Measurements from ENCODE around the gene PKP1.

PKP1 gene

GRCh38 chr1:201261771-201262547, 21.3 kb upstream of the PKP1 start:
- DNase-seq (ENCODE audit: low read depth) = no peak

DNA sequence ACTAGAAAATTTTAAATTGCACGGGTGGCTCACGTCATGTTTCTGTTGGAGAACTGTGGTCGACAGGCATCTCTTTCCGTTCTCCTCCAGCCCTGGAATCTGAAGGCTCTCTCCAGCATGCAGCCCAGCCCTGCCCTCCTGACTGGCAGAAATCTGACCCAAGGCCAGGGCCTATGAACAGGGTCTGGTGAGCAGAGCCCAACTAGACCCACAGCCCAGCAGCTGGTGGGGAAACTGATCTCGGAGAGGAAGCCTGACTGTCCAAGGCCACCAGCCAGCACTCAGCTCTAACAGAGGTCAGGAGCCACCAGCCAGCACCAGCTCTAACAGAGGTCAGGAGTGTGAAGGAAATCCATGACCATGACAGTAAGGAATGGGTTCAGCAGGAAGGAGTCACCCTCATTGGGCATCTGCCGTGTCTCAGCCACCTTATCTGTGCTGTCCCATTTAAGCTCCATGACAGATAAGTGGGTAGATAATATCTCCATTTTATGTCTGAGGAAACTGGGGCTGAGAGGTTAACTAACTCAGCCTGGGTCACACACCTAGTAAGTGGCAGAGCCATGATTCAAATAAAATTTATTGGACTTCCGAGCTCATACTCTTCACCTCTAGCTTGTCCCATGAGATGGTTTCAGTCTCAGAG, 20.2 kb upstream of the PKP1 start:
- peaks cover 8% of the 10 kb centered on the region for H3K4me1 ChIP-seq (ENCODE audit: control insufficient read depth, insufficient read depth, low read length)
- no peak overlapping the region for H3K4me3 ChIP-seq (ENCODE audit: low read length)
- no peaks in the 10 kb centered on the region for H3K36me3 ChIP-seq (ENCODE audit: control insufficient read depth, insufficient read depth, low read length, severe bottlenecking)
- no peak for DNase-seq (ENCODE audit: low read depth)
- H3K9me3 ChIP-seq (ENCODE audit: control insufficient read depth, low read length) = no peaks in the 10 kb centered on the region
- H3K9ac ChIP-seq (ENCODE audit: low read length) = no peak overlapping the region
- H3K27me3 ChIP-seq (replicated peaks; ENCODE audit: control insufficient read depth, insufficient read depth, low read length) = peaks cover 8% of the 10 kb centered on the region

More at GRCh38 chr1:201261771-201262547, 21.3 kb upstream of the PKP1 start:
- no peaks in the 10 kb centered on the region for H3K36me3 ChIP-seq (ENCODE audit: control insufficient read depth, insufficient read depth, low read length, severe bottlenecking)
- peaks cover 8% of the 10 kb centered on the region for H3K27me3 ChIP-seq (replicated peaks; ENCODE audit: control insufficient read depth, insufficient read depth, low read length)
- H3K9ac ChIP-seq (ENCODE audit: low read length) = no peak overlapping the region
- no peaks in the 10 kb centered on the region for H3K9me3 ChIP-seq (ENCODE audit: control insufficient read depth, low read length)
- no peak overlapping the region for H3K4me3 ChIP-seq (ENCODE audit: low read length)
- H3K4me1 ChIP-seq (ENCODE audit: control insufficient read depth, insufficient read depth, low read length) = peaks cover 7% of the 10 kb centered on the region

GRCh38 chr1:201264072-201264471, 19.2 kb upstream of the PKP1 start:
- Histone ChIP-seq H3K9me3 (ENCODE audit: control insufficient read depth, low read length) (no peaks in the 10 kb centered on the region), H3K9ac (ENCODE audit: low read length) (no peak overlapping the region)
- no peak for DNase-seq (ENCODE audit: low read depth)

DNA sequence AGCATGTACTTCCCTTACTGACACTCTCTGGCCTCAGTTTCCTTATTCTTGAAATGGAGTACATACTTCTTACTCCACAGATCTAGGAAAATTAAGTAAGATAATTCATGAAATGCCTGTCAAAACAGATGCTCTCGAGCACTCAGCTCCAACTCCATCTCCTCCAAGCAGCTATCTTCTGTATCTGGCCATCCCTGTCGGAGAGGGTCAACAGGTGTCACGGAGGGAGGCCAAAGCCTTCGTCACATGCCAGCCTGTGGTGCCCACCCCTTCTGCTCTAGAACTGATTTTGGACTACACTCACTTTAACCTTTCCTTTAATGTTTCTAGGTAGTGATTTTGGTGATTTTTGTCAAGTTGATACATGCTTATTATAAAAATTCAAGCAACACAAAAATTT, 18.8 kb upstream of the PKP1 start:
- peaks cover 8% of the 10 kb centered on the region for H3K27me3 ChIP-seq (replicated peaks; ENCODE audit: control insufficient read depth, insufficient read depth, low read length)
- H3K36me3 ChIP-seq (ENCODE audit: control insufficient read depth, insufficient read depth, low read length, severe bottlenecking) = no peaks in the 10 kb centered on the region
- no peaks in the 10 kb centered on the region for H3K9me3 ChIP-seq (ENCODE audit: control insufficient read depth, low read length)
- no peak for DNase-seq (ENCODE audit: low read depth)
- no peak overlapping the region for H3K4me3 ChIP-seq (ENCODE audit: low read length)
- H3K9ac ChIP-seq (ENCODE audit: low read length) = no peak overlapping the region
- peaks cover 14% of the 10 kb centered on the region for H3K4me1 ChIP-seq (ENCODE audit: control insufficient read depth, insufficient read depth, low read length)

More at GRCh38 chr1:201264072-201264471, 19.2 kb upstream of the PKP1 start:
- no peaks in the 10 kb centered on the region for H3K36me3 ChIP-seq (ENCODE audit: control insufficient read depth, insufficient read depth, low read length, severe bottlenecking)
- no peak overlapping the region for H3K4me3 ChIP-seq (ENCODE audit: low read length)
- peaks cover 8% of the 10 kb centered on the region for H3K27me3 ChIP-seq (replicated peaks; ENCODE audit: control insufficient read depth, insufficient read depth, low read length)
- peaks cover 14% of the 10 kb centered on the region for H3K4me1 ChIP-seq (ENCODE audit: control insufficient read depth, insufficient read depth, low read length)

GRCh38 chr1:201265756-201266155, 17.6 kb upstream of the PKP1 start:
- H3K9me3 ChIP-seq (ENCODE audit: control insufficient read depth, low read length) = no peaks in the 10 kb centered on the region
- H3K27me3 ChIP-seq (replicated peaks; ENCODE audit: control insufficient read depth, insufficient read depth, low read length) = peaks cover 6% of the 10 kb centered on the region
- no peak overlapping the region for H3K9ac ChIP-seq (ENCODE audit: low read length)
- H3K4me1 ChIP-seq (ENCODE audit: control insufficient read depth, insufficient read depth, low read length) = peaks cover 14% of the 10 kb centered on the region
- peak; percentile 29 for DNase-seq (ENCODE audit: low read depth)
- H3K36me3 ChIP-seq (ENCODE audit: control insufficient read depth, insufficient read depth, low read length, severe bottlenecking) = no peaks in the 10 kb centered on the region
- H3K4me3 ChIP-seq (ENCODE audit: low read length) = no peak overlapping the region

GRCh38 chr1:201266276-201266675, 17.0 kb upstream of the PKP1 start:
- Histone ChIP-seq H3K27me3 (replicated peaks; ENCODE audit: control insufficient read depth, insufficient read depth, low read length) (peaks cover 4% of the 10 kb centered on the region), H3K4me1 (ENCODE audit: control insufficient read depth, insufficient read depth, low read length) (peaks cover 14% of the 10 kb centered on the region), H3K4me3 (ENCODE audit: low read length) (no peak overlapping the region), H3K9ac (ENCODE audit: low read length) (no peak overlapping the region), H3K9me3 (ENCODE audit: control insufficient read depth, low read length) (no peaks in the 10 kb centered on the region), H3K36me3 (ENCODE audit: control insufficient read depth, insufficient read depth, low read length, severe bottlenecking) (no peaks in the 10 kb centered on the region)
- no peak for DNase-seq (ENCODE audit: low read depth)

DNA sequence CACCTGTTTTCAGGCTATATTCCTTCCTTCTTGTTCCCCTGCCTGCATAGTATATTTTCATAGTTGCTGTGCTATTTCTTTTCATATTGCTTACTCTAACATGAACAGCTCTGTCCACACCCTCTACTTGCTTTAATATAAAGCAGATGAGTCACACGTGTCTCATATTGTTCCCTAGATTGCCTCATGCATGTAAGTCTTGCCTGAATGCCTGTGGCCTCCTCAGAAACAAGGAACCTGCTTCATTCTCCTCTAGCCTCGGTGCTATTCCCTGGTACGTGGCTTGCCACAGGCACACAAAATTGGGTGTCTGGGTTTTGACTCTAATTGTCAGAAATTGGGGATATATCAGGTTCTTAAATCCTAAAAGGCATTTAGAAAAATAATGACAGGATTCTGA, 16.5 kb upstream of the PKP1 start:
- no peaks in the 10 kb centered on the region for H3K9me3 ChIP-seq (ENCODE audit: control insufficient read depth, low read length)
- H3K4me3 ChIP-seq (ENCODE audit: low read length) = no peak overlapping the region
- H3K4me1 ChIP-seq (ENCODE audit: control insufficient read depth, insufficient read depth, low read length) = peaks cover 14% of the 10 kb centered on the region
- H3K36me3 ChIP-seq (ENCODE audit: control insufficient read depth, insufficient read depth, low read length, severe bottlenecking) = no peaks in the 10 kb centered on the region
- H3K9ac ChIP-seq (ENCODE audit: low read length) = no peak overlapping the region
- H3K27me3 ChIP-seq (replicated peaks; ENCODE audit: control insufficient read depth, insufficient read depth, low read length) = peaks cover 8% of the 10 kb centered on the region
- DNase-seq (ENCODE audit: low read depth) = peak; percentile 96

DNA sequence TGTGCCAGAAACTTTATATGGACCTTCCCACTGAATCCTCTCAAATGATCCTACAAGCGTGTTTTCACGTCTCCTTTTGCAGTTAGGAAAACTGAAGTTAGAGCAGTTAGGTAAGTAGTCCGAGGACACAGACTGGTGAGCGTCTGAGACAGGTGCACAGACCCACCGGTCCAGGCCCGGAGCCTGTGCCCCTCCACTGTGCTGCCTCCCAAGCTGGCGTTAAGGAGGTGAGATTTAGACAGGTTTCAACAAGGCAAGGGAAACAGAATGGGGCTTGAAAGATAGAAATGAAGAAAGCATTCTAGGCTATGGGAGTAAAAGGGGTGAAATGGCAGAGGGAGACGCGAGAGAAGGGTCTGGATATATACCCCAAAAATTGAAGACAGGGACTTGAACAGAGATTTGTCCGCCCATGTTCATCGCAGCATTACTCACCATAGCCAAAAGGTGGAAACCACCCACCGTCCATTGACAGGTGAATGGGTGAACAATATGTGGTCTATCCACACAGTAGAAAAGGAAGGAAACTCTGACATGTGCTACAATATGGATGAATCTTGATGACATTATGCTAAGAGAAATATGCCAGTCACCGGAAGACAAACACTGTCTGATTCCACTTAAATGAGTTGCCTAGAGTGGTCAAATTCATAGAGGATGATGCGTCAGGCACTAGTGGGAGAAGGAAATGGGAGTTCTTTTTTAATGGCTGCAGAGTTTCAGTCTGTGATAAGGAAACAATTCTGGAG, 15.7 kb upstream of the PKP1 start:
- Histone ChIP-seq H3K9ac (ENCODE audit: low read length) (no peak overlapping the region), H3K27me3 (replicated peaks; ENCODE audit: control insufficient read depth, insufficient read depth, low read length) (peaks cover 8% of the 10 kb centered on the region), H3K9me3 (ENCODE audit: control insufficient read depth, low read length) (no peaks in the 10 kb centered on the region), H3K4me1 (ENCODE audit: control insufficient read depth, insufficient read depth, low read length) (peaks cover 14% of the 10 kb centered on the region), H3K4me3 (ENCODE audit: low read length) (no peak overlapping the region), H3K36me3 (ENCODE audit: control insufficient read depth, insufficient read depth, low read length, severe bottlenecking) (no peaks in the 10 kb centered on the region)
- DNase-seq (ENCODE audit: low read depth) = peak; percentile 49

DNA sequence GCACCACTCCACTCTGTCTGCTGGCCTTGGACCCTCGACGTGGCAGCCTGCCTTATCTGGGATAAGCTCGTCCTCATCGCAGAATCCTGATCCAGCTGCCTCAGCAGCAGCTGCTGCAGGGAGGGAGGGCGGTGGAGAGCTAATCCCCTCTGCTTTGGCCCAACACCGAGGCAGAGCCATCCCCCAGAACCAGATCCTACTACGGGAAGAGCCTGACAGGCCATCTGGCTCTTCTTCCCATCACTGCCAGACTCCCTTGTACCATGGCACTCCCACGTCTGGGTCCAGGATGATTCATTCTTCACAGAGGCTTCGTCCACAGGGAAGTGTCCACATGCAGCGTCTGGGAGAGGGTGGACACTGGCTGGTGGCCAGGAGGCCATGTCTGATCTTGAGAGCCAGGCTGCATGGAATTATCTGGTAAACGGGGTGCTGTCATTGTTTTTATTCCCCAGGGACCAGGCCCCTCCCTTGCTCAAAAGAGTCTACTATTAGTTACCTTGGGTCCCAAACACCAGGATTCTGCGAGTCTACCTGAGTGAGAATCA, 14.6 kb upstream of the PKP1 start:
- Histone ChIP-seq H3K27me3 (replicated peaks; ENCODE audit: control insufficient read depth, insufficient read depth, low read length) (peaks cover 8% of the 10 kb centered on the region), H3K9ac (ENCODE audit: low read length) (no peak overlapping the region), H3K36me3 (ENCODE audit: control insufficient read depth, insufficient read depth, low read length, severe bottlenecking) (no peaks in the 10 kb centered on the region), H3K4me3 (ENCODE audit: low read length) (no peak overlapping the region), H3K9me3 (ENCODE audit: control insufficient read depth, low read length) (no peaks in the 10 kb centered on the region), H3K4me1 (ENCODE audit: control insufficient read depth, insufficient read depth, low read length) (peaks cover 14% of the 10 kb centered on the region)
- peak; percentile 84 for DNase-seq (ENCODE audit: low read depth)

GRCh38 chr1:201269281-201269680, 14.0 kb upstream of the PKP1 start:
- peaks cover 14% of the 10 kb centered on the region for H3K4me1 ChIP-seq (ENCODE audit: control insufficient read depth, insufficient read depth, low read length)
- DNase-seq (ENCODE audit: low read depth) = no peak
- no peak overlapping the region for H3K4me3 ChIP-seq (ENCODE audit: low read length)
- H3K9ac ChIP-seq (ENCODE audit: low read length) = no peak overlapping the region
- no peaks in the 10 kb centered on the region for H3K36me3 ChIP-seq (ENCODE audit: control insufficient read depth, insufficient read depth, low read length, severe bottlenecking)
- peaks cover 8% of the 10 kb centered on the region for H3K27me3 ChIP-seq (replicated peaks; ENCODE audit: control insufficient read depth, insufficient read depth, low read length)
- no peaks in the 10 kb centered on the region for H3K9me3 ChIP-seq (ENCODE audit: control insufficient read depth, low read length)

- Histone ChIP-seq H3K4me1 (ENCODE audit: control insufficient read depth, insufficient read depth, low read length) (peaks cover 14% of the 10 kb centered on the region), H3K4me3 (ENCODE audit: low read length) (no peak overlapping the region), H3K36me3 (ENCODE audit: control insufficient read depth, insufficient read depth, low read length, severe bottlenecking) (no peaks in the 10 kb centered on the region), H3K9me3 (ENCODE audit: control insufficient read depth, low read length) (no peaks in the 10 kb centered on the region), H3K9ac (ENCODE audit: low read length) (no peak overlapping the region), H3K27me3 (replicated peaks; ENCODE audit: control insufficient read depth, insufficient read depth, low read length) (peaks cover 8% of the 10 kb centered on the region)
- no peak for DNase-seq (ENCODE audit: low read depth)
Measured at GRCh38 chr1:201269900-201270410, 13.4 kb upstream of the PKP1 start.

Measured in adipocyte (in vitro differentiated cells).